GM21576 (cell line): ENCODE measurements around the gene FMN1.

Source experiments
- ATAC-seq: cut with Tn5 transposase; IDR thresholded peaks from one replicate; pipeline ENCODE4 v1.9.1; 2021; ENCODE audit warnings: mild to moderate bottlenecking, moderate library complexity; ENCODE audit not compliant: unreplicated experiment

The FMN1 gene

DNA sequence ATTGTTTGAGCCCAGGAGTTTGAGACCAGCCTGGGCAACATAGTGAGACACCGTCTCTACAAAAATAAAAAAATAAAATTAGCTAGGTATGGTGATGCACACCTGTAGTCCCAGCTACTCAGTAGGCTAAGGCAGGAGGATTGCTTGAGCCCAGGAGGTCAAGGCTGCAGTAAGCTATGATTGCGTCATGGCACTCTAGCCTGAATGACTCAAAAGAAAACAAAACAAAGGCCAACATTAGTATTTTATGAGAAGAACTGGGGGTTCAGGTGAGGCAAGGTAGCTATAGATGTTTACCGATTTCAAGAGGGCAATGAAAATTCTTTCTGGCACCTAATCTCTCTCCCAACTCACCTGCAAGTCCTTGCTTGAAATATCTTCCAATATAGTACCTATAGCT lies 399.5 kb downstream of the FMN1 start:
- no peak for ATAC-seq

DNA sequence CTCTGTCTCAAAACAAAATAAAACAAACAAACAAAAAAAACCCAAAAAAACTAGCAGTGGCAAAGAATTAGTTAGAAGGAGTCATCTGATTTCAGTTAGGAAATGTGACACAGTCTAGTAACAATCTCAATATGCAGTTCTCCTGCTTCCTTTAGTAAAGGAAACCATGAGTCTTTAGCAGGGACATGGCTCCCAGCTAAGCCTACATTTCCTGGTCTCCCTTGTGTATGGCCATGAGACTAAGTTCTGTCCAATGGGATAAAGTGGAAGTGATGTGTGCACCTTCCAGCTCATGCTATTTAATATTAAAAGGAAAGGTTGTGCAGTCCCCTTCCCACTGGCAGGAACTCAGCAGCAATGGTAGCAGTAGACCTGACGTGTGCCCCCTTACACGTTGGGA lies 402.1 kb downstream of the FMN1 start:
- no peak for ATAC-seq

DNA sequence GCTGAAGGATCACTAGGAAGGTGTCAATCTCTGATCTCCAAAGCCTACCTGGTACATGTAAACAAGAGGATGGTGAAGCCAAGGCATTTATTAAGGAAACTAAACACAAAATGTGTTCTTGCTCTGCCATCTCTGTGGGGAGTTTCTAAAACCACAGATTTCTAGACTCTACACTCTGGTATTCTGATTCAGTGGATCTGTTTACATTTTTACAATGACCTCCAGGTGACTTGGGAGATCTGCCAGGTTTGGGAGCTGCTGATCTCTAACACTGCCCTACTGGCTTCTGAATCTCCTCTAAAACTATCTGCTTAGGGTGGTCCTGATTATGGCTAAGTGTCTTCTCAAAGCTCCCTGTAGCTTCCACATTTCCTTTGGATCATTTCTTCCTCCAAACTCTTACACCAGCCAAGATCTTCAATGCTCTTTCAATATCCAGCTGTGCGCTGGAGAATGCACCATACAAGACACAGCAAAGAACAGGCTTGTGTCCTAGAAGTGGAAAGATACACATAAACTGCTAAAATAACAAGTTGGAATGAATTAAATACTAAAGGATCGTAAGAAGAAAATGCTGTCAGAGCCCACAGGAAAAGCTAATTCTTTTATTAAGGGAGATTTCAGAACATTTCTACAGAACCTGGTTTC lies 404.0 kb downstream of the FMN1 start:
- no peak for ATAC-seq

DNA sequence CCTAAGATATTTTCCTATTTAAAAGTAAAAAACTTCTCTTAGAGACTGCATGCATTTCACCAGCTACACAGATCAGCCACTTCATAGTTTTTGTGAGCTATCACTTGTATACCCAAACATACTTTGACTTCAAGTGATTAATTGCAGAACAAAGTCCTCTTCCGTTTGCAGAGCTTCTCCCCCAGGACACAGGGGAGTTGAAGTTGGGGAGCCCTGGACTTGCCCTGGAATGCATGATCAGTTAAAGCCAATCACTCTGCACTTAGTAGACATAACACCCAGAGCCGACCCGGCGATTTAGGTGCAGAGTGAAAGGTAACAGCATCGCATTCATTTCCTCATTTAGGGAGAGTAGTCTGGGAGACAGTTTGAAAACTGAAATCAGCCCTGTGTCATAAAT lies 406.6 kb downstream of the FMN1 start:
- ATAC-seq, result no peak

DNA sequence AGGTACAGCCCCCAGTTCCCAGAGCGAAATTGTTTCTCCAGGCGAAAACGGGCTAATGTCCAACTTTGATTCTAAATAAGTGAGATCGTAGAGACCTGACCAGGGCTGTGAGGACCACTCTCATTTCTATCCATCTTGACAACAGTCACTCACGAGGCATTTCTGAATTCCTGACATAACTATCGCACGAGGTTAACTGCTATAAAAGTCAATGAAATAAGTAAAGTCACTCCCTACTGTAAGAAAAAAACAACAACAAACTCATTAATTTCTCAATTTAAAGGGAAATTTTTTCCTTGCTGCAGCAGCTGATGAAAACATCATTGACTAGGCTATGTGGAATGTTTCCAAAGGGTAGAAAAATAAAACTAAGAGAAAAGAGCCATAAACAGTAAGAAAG lies 407.6 kb downstream of the FMN1 start:
- no peak for ATAC-seq

DNA sequence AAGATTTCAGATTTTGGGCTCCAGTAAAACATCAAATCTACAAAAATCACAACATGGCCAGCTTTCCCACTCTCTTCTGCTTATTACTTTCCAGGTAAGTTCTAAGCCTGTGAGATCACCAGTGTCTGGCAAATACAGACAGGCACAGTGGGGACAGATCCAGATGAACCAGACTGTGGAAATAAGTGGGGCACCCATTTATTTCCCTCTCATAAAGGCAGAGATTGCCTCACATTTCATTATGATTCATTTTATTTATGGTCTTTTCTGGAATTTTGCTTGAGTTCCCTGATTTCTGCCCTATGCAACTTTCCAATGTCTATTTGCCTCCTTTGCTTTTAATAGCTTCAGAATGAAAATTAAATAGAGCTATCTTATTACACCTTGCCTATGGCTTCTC lies 409.9 kb downstream of the FMN1 start:
- no peak for ATAC-seq

DNA sequence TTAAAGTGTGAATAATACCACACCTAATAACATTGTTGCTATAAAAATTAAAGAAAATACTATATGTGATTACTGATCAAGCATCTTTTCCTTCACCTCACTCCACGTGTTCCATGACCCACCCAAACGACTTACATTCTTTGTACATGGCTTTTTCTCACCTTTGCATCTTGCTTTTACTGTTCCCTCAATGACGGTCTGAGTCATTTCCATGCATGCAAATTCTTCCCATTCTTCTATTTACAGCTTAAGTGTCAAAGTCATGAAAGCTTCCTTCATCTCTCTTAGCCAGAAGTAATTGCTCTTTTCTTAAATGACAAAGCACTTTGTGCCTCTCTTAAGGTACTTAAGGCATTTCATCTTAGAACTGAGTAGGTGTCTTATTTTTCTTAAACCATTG lies 412.7 kb downstream of the FMN1 start:
- no peak for ATAC-seq

DNA sequence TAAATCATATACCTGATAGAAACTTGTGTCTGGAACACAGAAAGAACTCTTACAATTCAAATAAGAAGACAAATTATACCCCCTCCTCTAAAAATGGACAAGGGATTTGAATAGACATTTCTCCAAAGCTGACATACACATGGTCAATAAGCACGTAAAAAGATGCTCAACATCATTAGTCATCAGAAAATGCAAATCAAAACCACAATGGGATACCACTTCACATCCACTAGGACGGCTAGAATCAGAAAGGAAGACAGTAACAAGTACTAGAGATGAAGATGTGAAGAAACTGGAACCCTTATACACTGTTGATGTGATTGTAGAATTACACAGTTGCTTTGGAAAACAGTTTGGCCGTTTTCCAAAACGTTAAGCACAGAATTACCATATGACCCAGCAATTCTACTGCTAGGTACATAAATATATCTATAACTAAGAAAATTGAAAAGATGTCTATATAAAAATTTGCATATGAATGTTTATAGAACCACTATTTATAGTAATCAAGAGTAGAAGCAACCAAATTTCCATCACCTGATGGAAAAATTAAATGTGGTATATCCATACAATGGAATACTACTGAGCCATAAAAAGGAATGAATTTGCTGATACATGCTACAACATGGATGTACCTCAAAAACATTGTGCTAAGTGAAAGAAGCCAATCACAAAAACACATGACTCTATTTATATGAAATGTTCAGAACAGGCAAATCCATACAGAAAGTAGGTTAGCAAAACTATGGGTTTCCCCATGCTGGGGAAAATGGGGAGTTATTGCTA lies 415.9 kb downstream of the FMN1 start:
- ATAC-seq, result no peak

DNA sequence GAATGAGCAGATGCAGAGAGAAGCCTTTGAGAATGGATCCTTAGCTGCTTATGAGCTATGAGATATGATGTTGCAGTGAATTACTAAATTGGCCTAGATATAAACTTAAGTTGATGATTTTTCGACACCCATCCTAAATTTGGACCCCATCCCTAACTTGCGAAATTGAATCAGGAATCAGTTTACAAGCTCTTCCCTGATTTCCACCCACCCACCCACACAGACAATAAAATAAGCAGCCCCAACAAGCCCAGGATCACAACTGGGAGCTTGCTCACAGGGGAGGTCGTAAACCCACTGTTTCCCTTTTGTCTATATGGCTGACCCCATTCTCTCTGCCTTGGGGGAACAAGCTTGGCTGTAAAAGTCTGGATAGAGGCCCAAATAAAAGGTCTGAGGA lies 419.4 kb downstream of the FMN1 start:
- ATAC-seq, result no peak

DNA sequence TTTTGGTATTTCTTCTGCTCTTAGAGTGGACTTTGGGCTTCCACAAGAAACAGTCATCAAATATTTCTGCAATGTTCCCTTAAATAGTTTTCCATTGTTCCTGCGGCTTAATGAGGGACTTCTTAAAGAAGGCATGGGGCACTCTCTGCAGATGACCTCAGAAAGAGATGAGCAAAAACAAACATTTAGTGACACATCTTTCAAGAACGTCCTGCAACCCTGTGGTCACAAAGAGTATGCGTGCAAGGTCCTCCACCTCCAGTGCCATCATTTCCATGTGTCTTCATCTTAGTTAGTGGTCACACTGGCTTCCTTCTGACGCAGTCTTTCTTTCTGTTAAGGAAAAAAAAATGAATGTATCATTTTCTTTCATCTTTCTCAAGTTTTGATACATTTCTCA lies 420.5 kb downstream of the FMN1 start:
- no peak for ATAC-seq

DNA sequence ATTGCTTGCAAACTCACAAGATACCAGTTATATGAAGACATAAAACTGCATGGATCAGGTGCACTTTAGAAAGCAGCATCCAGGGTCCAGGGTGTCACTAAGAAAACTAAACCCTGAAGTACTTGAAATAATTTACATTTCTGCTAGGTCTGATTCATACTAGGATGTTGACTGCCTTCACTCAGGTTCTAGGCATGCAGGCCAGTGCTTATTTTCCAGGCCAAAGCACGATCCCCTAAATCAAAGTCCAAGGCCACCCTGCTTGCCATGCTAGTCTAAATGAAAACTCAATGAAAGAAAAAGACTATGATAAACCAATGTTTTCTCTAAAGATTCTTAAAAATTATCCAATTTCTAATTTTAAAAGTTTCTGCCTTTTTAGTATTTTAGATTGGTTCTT lies 427.3 kb downstream of the FMN1 start:
- ATAC-seq, result no peak

DNA sequence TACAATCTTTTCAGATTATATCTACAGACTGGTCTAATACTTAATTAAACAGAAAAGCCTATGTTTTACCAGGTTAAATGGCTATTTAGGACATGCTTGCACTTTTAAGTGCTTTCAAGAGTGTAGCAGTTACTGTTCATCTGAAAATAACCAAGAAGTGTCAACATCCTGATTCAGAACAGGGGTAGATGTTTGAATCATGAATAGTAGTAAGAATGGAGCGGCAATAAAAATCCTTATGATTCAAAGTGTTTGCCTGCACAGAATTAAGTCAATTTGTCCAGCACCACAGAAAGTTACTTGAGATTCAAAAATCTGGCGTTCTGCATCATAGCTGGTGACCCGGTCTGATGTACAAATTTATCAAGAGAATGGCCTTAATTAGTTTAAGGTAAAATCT lies 428.4 kb downstream of the FMN1 start:
- ATAC-seq, result no peak

DNA sequence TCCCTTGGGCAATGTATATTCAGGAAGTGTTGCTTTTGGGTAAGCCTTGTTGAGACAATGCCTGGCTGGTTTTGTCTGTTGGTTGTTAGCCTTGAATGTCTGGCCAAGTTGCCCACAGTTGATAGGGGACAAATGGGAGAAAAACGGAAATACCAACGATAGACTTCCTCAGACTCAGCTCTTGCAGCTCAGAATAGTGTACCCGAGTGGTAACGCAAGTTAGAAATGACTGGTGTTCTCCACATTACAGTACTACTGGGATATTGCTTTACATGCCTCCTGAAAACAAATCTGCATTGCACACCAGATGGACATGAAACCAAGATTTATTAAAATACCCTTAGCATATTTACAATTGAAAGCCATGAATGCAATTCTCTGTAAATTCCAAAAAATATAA lies 429.3 kb downstream of the FMN1 start:
- ATAC-seq, result no peak

DNA sequence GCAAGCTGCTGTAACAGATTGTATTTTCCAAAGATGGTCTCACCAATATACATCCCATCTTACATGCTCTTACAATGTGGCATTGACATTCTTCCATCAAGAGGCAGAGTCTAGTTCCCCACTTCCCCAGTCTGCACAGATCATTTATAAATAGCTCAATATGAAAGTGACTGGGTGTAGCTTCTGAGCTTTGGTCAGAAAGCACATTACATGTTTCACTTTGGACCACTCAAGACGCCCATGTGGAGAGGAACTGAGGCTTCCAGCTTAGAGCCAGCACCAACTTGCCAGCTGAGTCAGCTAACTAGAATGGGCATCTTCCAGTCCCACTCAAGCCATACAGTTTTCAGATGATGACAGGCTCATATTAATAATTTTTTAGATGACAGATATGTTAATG lies 431.2 kb downstream of the FMN1 start:
- ATAC-seq, result no peak

DNA sequence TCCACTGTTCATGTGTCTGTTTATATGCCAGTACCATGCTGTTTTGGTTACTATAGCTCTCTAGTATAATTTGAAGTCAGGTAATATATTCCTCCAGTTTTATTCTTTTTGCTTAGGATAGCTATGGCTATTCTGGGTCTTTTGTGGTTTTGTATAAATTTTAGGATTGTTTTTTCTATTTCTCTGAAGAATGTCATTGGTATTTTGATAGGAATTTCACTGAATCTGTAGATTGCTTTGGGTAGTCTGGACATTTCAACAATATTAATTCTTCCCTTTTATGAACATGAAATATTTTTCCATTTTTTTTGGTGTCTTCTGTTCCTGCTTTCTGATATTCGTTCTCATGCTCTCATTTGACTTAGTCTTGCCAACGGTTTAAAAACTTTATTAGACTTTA lies 437.1 kb downstream of the FMN1 start:
- ATAC-seq, result no peak

DNA sequence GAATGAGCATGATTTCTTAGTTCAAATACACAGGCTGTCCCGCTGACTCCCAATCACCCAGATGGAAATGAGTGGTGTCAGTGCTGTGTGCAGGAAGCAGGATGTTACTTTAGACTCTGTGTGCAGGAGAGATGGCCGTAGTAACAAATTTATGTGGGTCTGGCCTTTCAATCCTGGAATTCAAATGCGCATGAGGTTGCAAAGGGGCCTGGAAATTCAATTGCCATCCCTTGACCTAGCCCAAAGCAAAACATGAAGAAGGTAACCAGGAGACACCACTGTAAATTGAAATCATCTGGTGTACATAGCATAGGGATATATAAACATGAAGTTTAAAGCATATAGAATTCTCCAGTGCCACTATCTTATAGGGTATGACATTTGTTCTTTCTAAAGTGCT lies 443.5 kb downstream of the FMN1 start:
- no peak for ATAC-seq

DNA sequence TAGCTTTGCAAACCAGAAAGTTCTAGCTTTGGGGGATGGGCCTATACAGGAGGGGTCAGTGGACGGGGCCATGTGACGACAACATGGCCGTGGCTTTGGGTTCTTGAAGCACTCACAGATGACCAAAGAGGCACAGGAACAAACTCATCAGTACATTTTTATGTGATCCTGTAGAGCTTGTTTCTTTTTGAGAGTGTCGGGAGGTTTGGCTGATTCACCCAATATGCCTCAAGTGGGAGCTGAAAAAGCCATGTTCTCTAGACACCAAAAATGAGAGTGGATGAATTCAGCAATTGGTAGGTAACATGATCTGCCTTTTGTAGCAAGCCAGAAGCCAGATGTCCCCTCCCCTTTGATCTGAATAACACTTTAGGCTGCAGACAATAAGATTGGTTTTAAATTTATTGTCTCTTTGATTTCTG lies 446.6 kb downstream of the FMN1 start:
- no peak for ATAC-seq

DNA sequence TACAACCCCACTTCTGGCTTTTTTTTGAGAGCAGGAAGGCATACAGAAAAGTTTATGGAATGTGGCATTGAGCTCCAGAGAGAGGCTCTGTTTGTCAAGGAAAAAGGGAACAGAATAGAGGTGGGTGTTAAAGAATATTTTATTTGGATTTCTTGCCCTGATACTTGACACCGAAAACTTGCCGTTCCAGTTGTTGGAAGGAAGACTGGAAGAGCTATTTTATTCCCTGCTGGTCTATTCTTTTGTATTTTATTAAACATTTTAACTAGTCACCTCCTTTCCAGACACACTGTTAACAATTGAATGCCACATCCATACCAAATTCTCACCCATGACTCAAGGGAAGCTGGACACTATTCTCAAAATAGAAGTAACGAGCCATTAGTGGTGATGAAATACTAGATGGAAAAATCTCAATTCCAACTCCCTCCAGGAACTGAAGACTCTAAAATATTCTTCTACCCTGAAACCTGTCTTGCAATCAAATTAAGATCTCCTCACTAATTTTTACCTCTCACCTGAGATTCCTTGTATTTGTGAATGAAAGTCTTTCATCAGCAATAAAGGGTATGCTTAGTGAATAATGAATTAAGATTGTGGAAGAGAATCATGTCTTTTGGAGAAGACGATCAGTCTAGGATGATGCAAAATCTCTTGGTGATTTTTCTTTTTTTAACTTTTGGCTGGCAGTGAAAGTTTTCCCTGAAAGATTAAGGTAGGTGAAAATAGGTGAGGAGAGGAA lies 448.2 kb downstream of the FMN1 start:
- ATAC-seq, result no peak

DNA sequence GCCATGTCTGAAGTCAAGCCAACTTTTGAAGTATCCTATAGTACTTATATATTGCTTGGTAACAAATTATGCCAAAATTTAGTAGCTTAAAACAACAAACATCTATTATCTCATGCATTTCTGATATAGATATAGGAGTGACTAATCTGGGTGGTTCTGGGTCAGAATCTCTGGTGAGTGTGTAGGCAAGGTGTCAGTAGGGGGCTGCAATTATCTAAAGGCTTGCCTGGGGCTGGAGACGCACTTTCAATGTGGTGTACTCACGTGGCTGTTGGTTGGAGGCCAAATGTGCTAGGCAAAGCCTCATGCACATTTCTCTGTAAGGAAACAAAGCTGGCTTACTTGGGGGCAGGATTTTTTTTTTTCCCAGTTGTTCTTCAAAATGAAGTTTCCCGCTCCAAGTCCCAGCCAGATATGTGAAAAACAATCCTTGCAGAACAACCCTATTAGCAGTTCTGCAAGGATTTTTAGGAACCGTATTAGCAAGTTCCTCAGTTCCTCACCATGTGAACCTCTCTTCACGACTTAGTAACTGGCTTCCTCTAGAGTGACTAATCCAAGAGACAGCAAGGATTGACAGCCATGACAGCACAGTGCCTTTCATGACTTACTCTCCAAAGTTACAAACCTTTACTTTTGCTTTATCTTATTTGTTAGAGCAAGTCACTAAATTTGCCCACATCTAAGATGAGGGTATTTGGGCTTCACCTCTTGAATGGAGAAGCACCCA lies 450.9 kb downstream of the FMN1 start:
- ATAC-seq, result no peak

DNA sequence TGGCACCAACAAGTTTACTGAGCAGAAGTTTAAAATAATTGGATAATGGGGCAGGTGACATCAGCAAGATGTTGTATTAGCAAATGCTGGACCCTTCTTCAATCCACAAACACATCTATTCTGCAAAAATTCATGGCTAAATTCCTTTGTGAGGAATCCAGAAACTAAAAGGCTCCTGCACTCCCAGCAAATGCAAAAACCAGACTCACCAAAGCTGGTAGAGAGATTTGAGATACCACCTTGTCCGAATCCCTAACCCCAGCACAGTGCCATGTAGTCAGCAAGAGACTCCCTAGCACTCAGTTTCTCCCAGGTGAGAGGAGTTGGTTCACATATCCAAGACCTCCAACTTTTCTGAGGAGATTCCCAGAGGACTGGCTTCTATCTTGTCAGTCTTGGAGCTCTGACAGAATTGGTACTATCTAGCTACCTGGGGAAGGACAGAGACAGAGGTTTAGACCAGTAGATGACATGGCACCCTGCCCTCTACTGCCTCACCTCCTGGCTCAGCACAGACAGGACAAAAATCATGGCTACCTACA lies 454.9 kb downstream of the FMN1 start:
- ATAC-seq, result no peak

DNA sequence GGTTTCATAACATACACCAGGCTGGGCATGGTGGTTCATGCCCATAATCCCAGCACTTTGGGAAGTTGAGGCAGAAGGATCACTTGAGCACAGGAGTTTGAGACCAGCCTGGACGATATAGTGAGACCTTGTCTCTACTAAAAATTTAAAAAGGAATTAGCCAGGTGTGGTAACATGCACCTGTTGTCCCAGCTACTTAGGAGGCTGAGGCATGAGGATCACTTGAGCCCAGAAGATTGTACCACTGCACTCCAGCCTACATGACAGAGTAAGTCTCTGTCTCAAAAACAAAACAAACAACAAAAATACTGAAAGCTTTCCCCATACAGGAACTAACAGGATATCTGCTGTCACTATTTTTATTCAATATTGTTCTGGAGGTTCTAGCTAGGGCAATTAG lies 455.8 kb downstream of the FMN1 start:
- no peak for ATAC-seq
